Tibial nerve (tissue), 4 donors: ENCODE measurements around the gene CDK13. TPM values are rescaled to one million over a fixed set of nuclear protein-coding genes. Genes with fewer than 3 reads are reported as not detected.

Experiments used
- DNase-seq, 2 donors: peaks; one replicate each; pipeline ENCODE4 v3.0.0-alpha.2; 2019; ENCODE audit warnings: low spot score in 2 of 2
- H3K27ac ChIP-seq, 4 donors: fragments of 200-600 bp; sonication (generic) in 3 of 4; one replicate each; pipeline ENCODE4 v1.5.1; 2017 to 2019; ENCODE audit warnings: mild to moderate bottlenecking in 1 of 4
- H3K27me3 ChIP-seq, 2 donors: fragments of 200-600 bp; sonication (generic) in 1 of 2; one replicate each; pipeline versions ENCODE4 v1.5.1 to v1.6.0; 2017 to 2019
- H3K36me3 ChIP-seq, 3 donors: fragments of 200-600 bp; sonication (generic); one replicate each; pipeline ENCODE4 v1.5.1; 2018 to 2019
- H3K4me1 ChIP-seq, 4 donors: fragments of 200-600 bp; sonication (generic) in 3 of 4; one replicate each; pipeline ENCODE4 v1.5.1; 2017 to 2019
- H3K4me3 ChIP-seq, 4 donors: fragments of 200-600 bp; sonication (generic) in 3 of 4; one replicate each; pipeline ENCODE4 v1.5.1; 2017 to 2019; ENCODE audit warnings: mild to moderate bottlenecking in 1 of 4, moderate library complexity in 1 of 4
- H3K9me3 ChIP-seq, 4 donors: fragments of 200-600 bp; sonication (generic) in 3 of 4; one replicate each; pipeline ENCODE4 v1.5.1; 2017 to 2019
- CTCF ChIP-seq, 5 experiments: fragments of 200-600 bp in 3 of 5; fragments of 450-650 bp in 2 of 5; sonication (generic) in 3 of 5; IDR thresholded peaks; one replicate each; pipeline ENCODE4 v1.5.1; 2016 to 2019; ENCODE audit warnings: antibody characterized with exemption in 5 of 5, mild to moderate bottlenecking in 3 of 5, moderate library complexity in 2 of 5
- EP300 ChIP-seq, 2 donors: sonication (generic); formaldehyde crosslinking; IDR thresholded peaks; one replicate each; pipeline ENCODE4 v1.6.1; 2017; ENCODE audit warnings: antibody characterized with exemption in 2 of 2, mild to moderate bottlenecking in 1 of 2
- POLR2A ChIP-seq, 2 donors: fragments of 450-650 bp; IDR thresholded peaks; one replicate each; pipeline ENCODE4 v1.6.1; 2017; ENCODE audit warnings: antibody characterized with exemption in 2 of 2, mild to moderate bottlenecking in 2 of 2, moderate library complexity in 2 of 2
- WGBS, 2 donors: methylation state at CpG; one replicate each; pipeline ENCODE4 v1.1.5; 2018; 5-methylcytosine and 5-hydroxymethylcytosine counted together
- total RNA-seq, 4 donors: library from RNA; depleted of rRNA; stranded (reverse); fragments of >200 nt; gene quantifications; one replicate each; pipeline ENCODE4 v1.1.0, GENCODE V29; 2016

CDK13 gene
- total RNA-seq, 4 donors from 2014 or later: 87.8 to 128 (median 114) TPM

- no peaks in the 10 kb centered on the region for H3K9me3 ChIP-seq
- no peak for DNase-seq
- WGBS, 2 donors: 91 to 98% methylated on average over 2 of the region's 2 CpGs
- no peak overlapping the region for H3K4me3 ChIP-seq
- H3K27ac ChIP-seq: no peak overlapping the region
- peaks cover 0 to 7% (median 0%) of the 10 kb centered on the region in 3 donors for H3K36me3 ChIP-seq
- H3K27me3 ChIP-seq: no peaks in the 10 kb centered on the region
- no peak for TF ChIP-seq CTCF (IDR thresholded peaks at IDR 0.05)
- no peak for TF ChIP-seq EP300 (IDR thresholded peaks at IDR 0.05)
- no peak for TF ChIP-seq POLR2A (IDR thresholded peaks at IDR 0.05)
- no peaks in the 10 kb centered on the region for H3K4me1 ChIP-seq
Measured at GRCh38 chr7:40073239-40073638, 123.2 kb downstream of the CDK13 start.

GRCh38 chr7:40077849-40078248 is 127.8 kb downstream of the CDK13 start:
- Histone ChIP-seq H3K4me1 (peaks cover 0 to 14% (median 0%) of the 10 kb centered on the region in 4 donors), H3K4me3 (no peak overlapping the region), H3K36me3 (peaks cover 0 to 35% (median 0%) of the 10 kb centered on the region in 3 donors), H3K9me3 (no peaks in the 10 kb centered on the region), H3K27me3 (no peaks in the 10 kb centered on the region), H3K27ac (no peak overlapping the region)
- DNase-seq: no peak
- no peak for TF ChIP-seq POLR2A (IDR thresholded peaks at IDR 0.05)
- no peak for TF ChIP-seq CTCF (IDR thresholded peaks at IDR 0.05)
- TF ChIP-seq EP300 (IDR thresholded peaks at IDR 0.05): no peak
- 77 to 84% methylated on average over 3 of the region's 3 CpGs for WGBS, 2 donors

GRCh38 chr7:40092182-40092581 is 142.1 kb downstream of the CDK13 start:
- Histone ChIP-seq H3K4me1 (peaks cover 0 to 12% (median 0%) of the 10 kb centered on the region in 4 donors), H3K9me3 (no peaks in the 10 kb centered on the region), H3K4me3 (no peak overlapping the region), H3K36me3 (peaks cover 4 to 83% (median 5%) of the 10 kb centered on the region in 3 donors), H3K27ac (no peak overlapping the region), H3K27me3 (no peaks in the 10 kb centered on the region)
- WGBS, 2 donors: 84 to 95% methylated on average over 2 of the region's 2 CpGs
- TF ChIP-seq EP300 (IDR thresholded peaks at IDR 0.05) (no peak), POLR2A (IDR thresholded peaks at IDR 0.05) (no peak), CTCF (IDR thresholded peaks at IDR 0.05) (no peak)
- no peak for DNase-seq

- 84 to 85% methylated on average over 8 of the region's 8 CpGs for WGBS, 2 donors
- Histone ChIP-seq H3K9me3 (no peaks in the 10 kb centered on the region), H3K27ac (no peak overlapping the region), H3K4me1 (peaks cover 0 to 24% (median 0%) of the 10 kb centered on the region in 4 donors), H3K4me3 (no peak overlapping the region), H3K36me3 (peaks cover 0 to 67% (median 5%) of the 10 kb centered on the region in 3 donors), H3K27me3 (no peaks in the 10 kb centered on the region)
- DNase-seq: no peak
- TF ChIP-seq CTCF (IDR thresholded peaks at IDR 0.05) (no peak), POLR2A (IDR thresholded peaks at IDR 0.05) (no peak), EP300 (IDR thresholded peaks at IDR 0.05) (no peak)
Measured at GRCh38 chr7:40093631-40094350, 143.7 kb downstream of the CDK13 start.

GRCh38 chr7:40095230-40095629 is 145.2 kb downstream of the CDK13 start:
- no peak for DNase-seq
- H3K9me3 ChIP-seq: no peaks in the 10 kb centered on the region
- 67 to 78% methylated on average over 1 of the region's 1 CpG for WGBS, 2 donors
- no peaks in the 10 kb centered on the region for H3K27me3 ChIP-seq
- peaks cover 0 to 31% (median 0%) of the 10 kb centered on the region in 4 donors for H3K4me1 ChIP-seq
- peaks cover 0 to 53% (median 5%) of the 10 kb centered on the region in 3 donors for H3K36me3 ChIP-seq
- no peak overlapping the region for H3K27ac ChIP-seq
- TF ChIP-seq CTCF (IDR thresholded peaks at IDR 0.05) (no peak), POLR2A (IDR thresholded peaks at IDR 0.05) (no peak), EP300 (IDR thresholded peaks at IDR 0.05) (no peak)
- no peak overlapping the region for H3K4me3 ChIP-seq
